OCI-LY7 (cell line): ENCODE data around the gene GBGT1. TPM values are rescaled to one million over a fixed set of nuclear protein-coding genes. Genes with fewer than 3 reads are reported as not detected.

Source experiments
- BruUV-seq: library from RNA; stranded (reverse); fragments of 400-500 nt; replicated peaks from 2 replicates; lab custom pipeline; 2021; lab: Mats Ljungman, UMichigan
- CTCF ChIA-PET: fragments of 300-600 bp; sonication (Branson Sonifier 250); formaldehyde crosslinking; loops from one replicate; lab custom pipeline; 2022; ENCODE audit warnings: antibody characterized with exemption; ENCODE audit not compliant: unreplicated experiment; lab: Charles Lee
- POLR2A ChIA-PET: fragments of 300-600 bp; sonication (Branson Sonifier 250); formaldehyde crosslinking; loops from one replicate; lab custom pipeline; 2022; ENCODE audit warnings: antibody characterized with exemption; lab: Charles Lee
- DNase-seq: peaks from one replicate; pipeline ENCODE4 v3.0.0-alpha.2; 2015; ENCODE audit warnings: low spot score
- H2AFZ ChIP-seq: fragments of 200-600 bp; sonication (generic), shearing (Covaris generic); 2 replicates; pipeline ENCODE4 v1.6.1; 2014; ENCODE audit warnings: mild to moderate bottlenecking, antibody characterized with exemption, low read length, moderate library complexity
- H3K27ac ChIP-seq: fragments of 200-600 bp; sonication (generic); 2 replicates; pipeline ENCODE4 v1.5.1; 2014; ENCODE audit warnings: mixed run types, low read depth, mild to moderate bottlenecking, moderate library complexity, low read length, inconsistent platforms; ENCODE audit not compliant: poor library complexity, severe bottlenecking
- H3K36me3 ChIP-seq: fragments of 200-600 bp; sonication (generic); 2 replicates; pipeline ENCODE4 v1.6.1; 2014; ENCODE audit warnings: mild to moderate bottlenecking, antibody characterized with exemption, low read length, moderate library complexity, mixed read lengths; ENCODE audit not compliant: insufficient read depth
- H3K4me1 ChIP-seq: fragments of 200-600 bp; sonication (generic); 2 replicates; pipeline ENCODE4 v1.5.1; 2014; ENCODE audit warnings: mild to moderate bottlenecking, low read length; ENCODE audit not compliant: insufficient read depth, poor library complexity, severe bottlenecking
- H3K4me2 ChIP-seq: fragments of 200-600 bp; sonication (generic); 2 replicates; pipeline ENCODE4 v1.6.1; 2014; ENCODE audit warnings: mild to moderate bottlenecking, low read length
- H3K4me3 ChIP-seq: fragments of 200-600 bp; sonication (generic); 2 replicates; pipeline ENCODE4 v1.5.1; 2014; ENCODE audit warnings: mild to moderate bottlenecking, low read depth, low read length; ENCODE audit not compliant: poor library complexity, severe bottlenecking
- H3K79me2 ChIP-seq: fragments of 200-600 bp; sonication (generic); 2 replicates; pipeline ENCODE4 v1.6.1; 2016; ENCODE audit warnings: low read depth, mild to moderate bottlenecking, low read length, moderate library complexity, mixed read lengths; ENCODE audit not compliant: insufficient read depth
- H3K9me2 ChIP-seq: fragments of 200-600 bp; sonication (generic); 2 replicates; pipeline ENCODE4 v1.6.1; 2016; ENCODE audit warnings: mild to moderate bottlenecking, low read length, mixed read lengths; ENCODE audit not compliant: insufficient read depth
- H3K9me3 ChIP-seq: fragments of 200-600 bp; sonication (generic); 2 replicates; pipeline ENCODE4 v1.6.1; 2014; ENCODE audit warnings: mild to moderate bottlenecking, mixed run types, low read length, mixed read lengths
- H4K20me1 ChIP-seq: fragments of 200-600 bp; sonication (generic); 2 replicates; pipeline ENCODE4 v1.6.1; 2014; ENCODE audit warnings: mild to moderate bottlenecking, antibody characterized with exemption, low read length, moderate library complexity, mixed read lengths; ENCODE audit not compliant: insufficient read depth
- EZH2phosphoT487 ChIP-seq: fragments of 200-600 bp; sonication (generic); IDR thresholded peaks from 2 replicates; pipeline ENCODE4 v1.6.1; 2018; ENCODE audit warnings: low read depth, borderline replicate concordance, mild to moderate bottlenecking, mixed run types, antibody characterized with exemption, low read length, moderate library complexity, mixed read lengths
- intact Hi-C: fragments of 100-400 bp; cut with micrococcal nuclease; formaldehyde crosslinking; loops from one replicate; pipeline ENCODE4 v1.10.0; 2022; ENCODE audit not compliant: unreplicated experiment
- total RNA-seq, 2 experiments: library from RNA; depleted of rRNA in 1 of 2; stranded (reverse); fragments of >200 nt in 1 of 2; shearing (Covaris generic) in 1 of 2; gene quantifications; 2 replicates each; pipeline ENCODE4 v1.2.3, GENCODE V29; 2014 to 2022
- TF ChIP-seq, protein P1 (sequence below): fragments of 200-600 bp; sonication (generic); conservative IDR thresholded peaks from 2 replicates; pipeline ENCODE4 v1.5.1; 2014; ENCODE audit warnings: mild to moderate bottlenecking, antibody characterized with exemption, low read length, moderate library complexity, mixed read lengths

Gene GBGT1
- total RNA-seq, 2 experiments from 2014 or later: 2.1 to 5.9 TPM

GRCh38 chr9:133113949-133114885, 49.5 kb downstream of the GBGT1 start:
- Histone ChIP-seq H4K20me1 (no peaks in the 10 kb centered on the region; the same call in 1 of the 2 replicates), H3K9me2 (no peaks in the 10 kb centered on the region), H3K4me3 (no peak overlapping the region), H3K36me3 (peaks cover 3% of the 10 kb centered on the region; the same call in 1 of the 2 replicates), H3K9me3 (no peaks in the 10 kb centered on the region), H3K4me2 (no peak overlapping the region), H3K79me2 (no peaks in the 10 kb centered on the region), H3K4me1 (peaks cover 11% of the 10 kb centered on the region), H3K27ac (no peak overlapping the region), H2AFZ (no peak overlapping the region)
- POLR2A ChIA-PET: no interaction called here
- BruUV-seq: no TSS peak
- DNase-seq: no peak
- CTCF ChIA-PET: no interaction called here
- intact Hi-C loops: no loop called here
- TF ChIP-seq, protein P1, sequence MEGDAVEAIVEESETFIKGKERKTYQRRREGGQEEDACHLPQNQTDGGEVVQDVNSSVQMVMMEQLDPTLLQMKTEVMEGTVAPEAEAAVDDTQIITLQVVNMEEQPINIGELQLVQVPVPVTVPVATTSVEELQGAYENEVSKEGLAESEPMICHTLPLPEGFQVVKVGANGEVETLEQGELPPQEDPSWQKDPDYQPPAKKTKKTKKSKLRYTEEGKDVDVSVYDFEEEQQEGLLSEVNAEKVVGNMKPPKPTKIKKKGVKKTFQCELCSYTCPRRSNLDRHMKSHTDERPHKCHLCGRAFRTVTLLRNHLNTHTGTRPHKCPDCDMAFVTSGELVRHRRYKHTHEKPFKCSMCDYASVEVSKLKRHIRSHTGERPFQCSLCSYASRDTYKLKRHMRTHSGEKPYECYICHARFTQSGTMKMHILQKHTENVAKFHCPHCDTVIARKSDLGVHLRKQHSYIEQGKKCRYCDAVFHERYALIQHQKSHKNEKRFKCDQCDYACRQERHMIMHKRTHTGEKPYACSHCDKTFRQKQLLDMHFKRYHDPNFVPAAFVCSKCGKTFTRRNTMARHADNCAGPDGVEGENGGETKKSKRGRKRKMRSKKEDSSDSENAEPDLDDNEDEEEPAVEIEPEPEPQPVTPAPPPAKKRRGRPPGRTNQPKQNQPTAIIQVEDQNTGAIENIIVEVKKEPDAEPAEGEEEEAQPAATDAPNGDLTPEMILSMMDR: no peak
- no peak for TF ChIP-seq EZH2phosphoT487

- Histone ChIP-seq H3K9me3 (no peaks in the 10 kb centered on the region), H3K4me1 (peaks cover 11% of the 10 kb centered on the region), H3K79me2 (no peaks in the 10 kb centered on the region), H3K27ac (no peak overlapping the region), H3K4me2 (no peak overlapping the region), H2AFZ (no peak overlapping the region), H3K36me3 (peaks cover 3% of the 10 kb centered on the region; the same call in 1 of the 2 replicates), H3K9me2 (no peaks in the 10 kb centered on the region), H3K4me3 (no peak overlapping the region), H4K20me1 (no peaks in the 10 kb centered on the region; the same call in 1 of the 2 replicates)
- BruUV-seq: no TSS peak
- ChIA-PET POLR2A (no interaction called here), CTCF (no interaction called here)
- no peak for DNase-seq
- intact Hi-C loops: no loop called here
- no peak for TF ChIP-seq EZH2phosphoT487
- TF ChIP-seq, protein P1: no peak
Observed at GRCh38 chr9:133113163-133113948, 50.4 kb downstream of the GBGT1 start.
